GM18873 (cell line): Measurements from ENCODE around the gene PSD.
A peak's percentile ranks its signal among the peaks of the same experiment; 100 is the strongest.
"Not testable (repeated sequence)": the region's sequence is repeated elsewhere in the genome, so short reads cannot be mapped to it uniquely, and the experiment has no call there.

Source experiments
- ATAC-seq: cut with Tn5 transposase; IDR thresholded peaks from one replicate; pipeline ENCODE4 v1.9.1; 2021; ENCODE audit warnings: mild to moderate bottlenecking, moderate library complexity, moderate number of reproducible peaks; ENCODE audit not compliant: unreplicated experiment, low FRiP score

The PSD gene

DNA sequence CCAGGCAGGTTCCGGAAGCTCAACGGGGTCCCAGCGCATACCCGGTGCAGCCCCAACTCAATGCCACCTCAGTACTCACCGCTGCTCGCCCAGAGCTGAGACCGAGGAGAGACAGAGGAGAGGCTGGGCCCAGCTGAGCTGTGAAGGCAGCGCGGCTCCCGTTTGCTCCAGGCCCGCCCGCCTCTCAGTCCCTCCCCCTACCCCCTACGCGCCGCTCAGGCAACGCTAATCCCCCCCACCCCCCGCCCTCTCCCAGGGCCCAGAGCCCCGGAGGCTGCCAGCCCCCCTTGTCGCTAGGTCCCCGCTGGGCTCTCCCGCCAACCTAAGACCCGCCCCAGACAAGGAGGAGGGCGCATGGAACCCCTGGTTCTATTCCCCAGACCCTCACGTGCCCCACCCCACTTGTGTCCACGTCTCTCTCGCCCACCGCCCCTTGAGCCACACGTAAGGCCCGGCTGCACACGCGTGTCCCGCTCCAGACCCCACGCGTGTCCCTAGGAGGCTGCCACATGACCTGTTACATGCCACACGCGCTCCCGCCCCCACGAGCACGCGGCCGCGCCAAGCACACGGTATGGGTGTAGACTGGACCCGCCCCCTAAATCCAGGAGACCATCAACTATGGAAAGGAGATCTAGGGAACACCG lies at the start of gene PSD:
TSS of gene PSD (minus strand) at position 164 of the 647 bp plus-strand sequence. CDS start 1,747 bp downstream, outside the sequence.
- ATAC-seq = no peak

DNA sequence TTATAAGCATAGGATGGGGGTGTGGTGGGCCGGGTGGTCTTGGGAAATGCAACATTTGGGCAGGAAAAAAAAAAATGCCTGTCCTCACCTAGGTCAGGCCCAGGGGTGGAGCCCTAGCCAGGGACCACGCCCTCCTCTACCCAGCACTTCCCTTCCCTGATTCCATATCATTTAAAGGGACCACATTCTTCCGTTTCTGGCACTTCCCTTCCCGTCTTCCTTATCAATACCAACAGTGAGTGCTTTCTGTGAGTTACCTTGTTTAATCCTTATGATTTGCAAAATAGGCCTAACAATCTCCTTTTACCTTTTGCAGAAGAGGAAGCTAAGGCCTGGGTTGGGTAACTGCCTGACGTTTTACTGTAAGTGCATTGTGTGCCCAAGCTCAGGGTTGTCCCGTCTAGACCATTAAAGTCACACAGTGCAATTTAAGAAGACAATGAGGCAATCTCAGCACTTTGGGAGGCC lies 49.4 kb upstream of the PSD start:
- ATAC-seq = no peak

DNA sequence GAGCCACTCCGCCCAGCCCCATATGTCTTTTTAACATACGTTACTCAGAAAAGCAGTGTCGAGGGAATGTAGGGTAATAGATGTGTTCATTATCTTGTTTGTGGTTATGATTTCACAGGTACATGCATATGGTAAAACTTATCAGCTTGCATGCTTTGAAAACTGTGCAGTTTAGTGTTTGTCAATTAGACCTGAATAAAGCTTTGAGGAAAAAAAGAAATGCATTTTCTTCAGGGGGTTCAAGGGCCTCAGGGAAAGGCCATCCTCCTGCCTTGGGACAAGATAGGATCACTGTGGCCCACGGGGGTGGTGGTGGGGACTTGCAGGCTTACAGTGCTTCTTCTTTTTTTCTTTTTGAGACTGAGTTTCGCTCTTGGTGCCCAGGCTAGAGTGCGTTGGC lies 48.7 kb upstream of the PSD start:
- ATAC-seq = no peak

DNA sequence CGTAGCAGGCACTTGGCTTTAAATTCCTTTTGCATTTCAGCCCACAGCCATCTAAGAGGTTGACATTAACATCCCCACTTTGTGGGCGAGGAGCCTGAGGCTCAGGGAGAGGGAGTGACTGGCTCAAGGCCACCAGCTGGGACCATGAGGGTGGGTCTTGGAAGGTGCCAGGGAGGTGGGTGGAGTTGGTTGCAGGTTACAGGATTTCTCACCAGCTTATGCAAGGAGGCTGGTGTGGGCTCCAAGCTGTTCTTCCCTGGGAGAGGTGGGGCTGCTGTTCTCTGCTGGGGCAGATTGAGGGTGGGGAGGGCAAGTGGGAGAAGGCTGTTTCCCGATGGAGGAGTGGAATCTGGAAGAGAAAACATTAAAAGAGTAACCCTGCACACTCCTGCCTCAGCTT lies 46.9 kb upstream of the PSD start:
- no peak for ATAC-seq

DNA sequence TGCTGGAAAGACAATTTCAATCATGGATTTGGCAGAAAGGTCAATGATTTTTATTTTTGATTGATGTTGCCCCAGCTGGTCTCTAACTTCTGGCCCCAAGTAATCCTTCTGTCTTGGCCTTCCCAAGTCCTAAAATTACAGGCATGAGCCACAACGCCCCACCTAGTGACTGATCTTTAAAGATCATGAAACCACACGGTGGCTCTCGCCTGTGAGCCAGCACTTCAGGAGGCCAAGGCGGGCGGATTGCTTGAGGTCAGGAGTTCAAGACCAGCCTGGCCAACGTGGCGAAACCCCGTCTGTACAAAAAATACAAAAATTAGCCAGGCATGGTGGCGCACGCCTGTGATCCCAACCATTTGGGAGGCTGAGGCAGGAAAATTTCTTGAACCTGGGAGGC lies 45.4 kb upstream of the PSD start:
- ATAC-seq = no peak

DNA sequence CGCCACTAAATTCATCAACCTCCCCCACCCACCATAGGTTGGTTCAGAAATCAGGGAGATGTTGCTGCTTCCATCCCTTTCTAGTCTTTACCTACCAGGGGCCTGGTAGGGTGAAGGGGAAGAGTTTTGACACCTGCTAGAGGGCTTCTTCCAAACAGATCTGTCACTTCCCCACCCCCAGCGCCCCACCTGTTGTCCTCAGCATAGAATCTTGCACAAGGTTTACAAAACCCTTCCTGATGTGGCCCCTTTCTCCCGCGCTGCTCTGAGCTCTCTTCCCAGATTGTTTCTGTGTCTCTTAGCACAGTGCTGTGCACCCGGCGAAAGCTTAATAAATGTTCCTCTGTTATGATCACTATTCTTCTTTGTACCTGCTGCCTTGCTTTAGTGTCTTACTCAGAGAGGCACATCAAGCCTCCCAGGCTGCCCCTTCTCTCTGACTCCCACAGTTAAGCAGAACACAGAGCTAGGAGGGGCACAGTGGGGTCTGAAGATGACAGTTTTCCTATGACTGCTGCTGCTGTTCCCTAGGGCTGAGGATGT lies 44.0 kb upstream of the PSD start:
- ATAC-seq = no peak

DNA sequence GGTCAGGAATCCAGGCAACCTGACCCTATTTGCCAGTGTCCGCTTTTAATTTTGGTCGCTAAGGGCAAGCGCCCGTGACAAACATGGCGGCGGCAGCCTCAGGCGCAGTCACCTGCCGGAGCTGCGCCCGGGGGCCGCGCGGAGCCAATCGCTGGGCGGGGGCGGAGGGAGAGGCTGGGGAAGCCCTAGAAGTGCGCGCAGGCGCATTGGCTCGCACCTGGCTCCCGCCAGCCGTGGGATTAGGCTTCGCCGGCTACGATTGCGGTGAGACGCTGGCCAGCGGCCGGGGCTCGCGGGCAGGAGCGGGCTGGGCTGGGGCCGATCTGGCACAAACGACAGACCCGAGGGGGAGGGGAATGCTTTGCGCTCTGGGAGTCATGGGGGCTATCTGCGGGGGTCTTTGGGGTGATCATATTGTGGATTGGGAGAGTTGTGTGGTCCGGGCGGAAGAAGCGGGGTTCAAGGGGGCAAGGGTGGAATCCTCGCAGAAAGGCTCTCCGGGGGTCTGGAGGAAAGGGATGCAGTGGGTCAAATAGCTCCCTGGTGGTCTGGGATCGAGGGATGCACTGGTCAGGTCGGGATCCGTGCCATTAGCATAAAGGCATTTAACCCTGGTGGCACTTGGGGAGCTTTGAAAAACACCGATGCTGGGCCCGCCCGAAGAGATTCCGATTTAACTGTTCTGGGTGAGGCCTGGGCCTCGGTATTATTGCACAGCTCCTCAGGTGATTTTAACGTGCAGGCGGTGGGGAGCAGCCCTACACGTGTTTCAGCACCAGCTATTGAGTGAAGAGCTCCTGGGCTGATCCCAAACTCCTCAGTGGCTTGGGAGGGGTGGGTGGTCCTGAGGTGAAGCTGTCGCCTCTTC lies 42.8 kb upstream of the PSD start:
- ATAC-seq = no peak

DNA sequence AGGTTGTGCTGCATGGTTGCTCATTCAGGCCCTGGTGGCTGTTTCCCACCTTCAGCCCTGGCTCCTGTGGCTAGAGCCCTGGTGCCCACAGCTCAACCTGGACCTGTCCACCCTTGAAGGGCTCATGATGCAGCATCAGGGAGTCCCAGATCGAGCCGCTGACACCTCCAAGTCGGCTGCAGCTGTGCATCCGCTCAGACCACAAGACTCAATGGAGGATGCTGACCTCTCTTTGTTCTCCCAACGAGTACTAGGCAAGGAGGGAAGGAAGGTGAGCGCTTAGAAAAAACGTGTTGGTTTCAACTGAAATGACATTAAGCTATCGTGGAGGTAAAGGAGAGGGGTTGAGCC lies 42.2 kb upstream of the PSD start:
- ATAC-seq = no peak

DNA sequence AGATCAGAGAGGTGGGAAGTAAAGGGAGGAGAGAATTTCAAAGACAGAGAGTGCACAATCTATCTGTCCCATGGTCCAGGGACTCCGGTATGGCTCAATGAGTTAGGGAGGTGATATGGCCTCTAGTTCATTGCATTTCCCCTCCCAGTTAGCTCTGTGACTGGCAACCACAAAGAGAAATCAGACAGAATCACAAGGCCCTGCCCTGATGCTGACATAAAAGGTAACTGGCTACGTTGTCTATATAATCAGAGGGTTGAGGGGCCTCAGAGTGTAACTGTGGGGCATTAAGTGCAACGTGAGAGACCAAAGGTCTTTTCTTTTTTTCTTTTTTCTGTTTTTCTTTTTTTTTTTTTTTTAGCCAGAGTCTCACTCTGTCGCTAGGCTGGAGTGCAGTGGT lies 40.1 kb upstream of the PSD start:
- no peak for ATAC-seq

DNA sequence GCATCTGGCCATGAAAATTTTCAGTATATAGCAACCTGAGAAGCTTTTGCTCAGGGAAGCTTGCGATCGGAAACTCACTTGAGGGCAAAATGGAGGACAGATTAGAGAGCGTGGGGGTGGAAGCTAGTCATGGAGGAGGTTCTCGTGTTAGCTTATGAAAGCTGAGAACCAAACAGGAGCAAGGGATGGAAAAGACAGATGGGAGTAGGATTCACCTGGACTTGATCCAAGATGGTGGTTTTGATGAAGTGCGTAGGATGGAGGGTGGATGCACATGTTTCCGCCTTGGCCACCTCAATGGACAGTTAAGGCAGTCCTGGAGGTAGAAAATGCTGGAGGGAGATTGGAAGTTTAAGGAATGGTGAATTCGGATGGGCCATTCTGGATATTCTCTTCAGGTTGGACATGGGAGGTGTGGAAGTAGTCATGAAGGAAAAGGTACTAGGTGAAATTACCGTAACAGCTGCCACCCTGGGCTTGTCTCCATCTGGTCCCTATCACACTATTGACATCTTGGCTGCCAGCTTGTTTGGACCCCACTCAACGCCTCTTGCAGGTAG lies 39.1 kb upstream of the PSD start:
- no peak for ATAC-seq

DNA sequence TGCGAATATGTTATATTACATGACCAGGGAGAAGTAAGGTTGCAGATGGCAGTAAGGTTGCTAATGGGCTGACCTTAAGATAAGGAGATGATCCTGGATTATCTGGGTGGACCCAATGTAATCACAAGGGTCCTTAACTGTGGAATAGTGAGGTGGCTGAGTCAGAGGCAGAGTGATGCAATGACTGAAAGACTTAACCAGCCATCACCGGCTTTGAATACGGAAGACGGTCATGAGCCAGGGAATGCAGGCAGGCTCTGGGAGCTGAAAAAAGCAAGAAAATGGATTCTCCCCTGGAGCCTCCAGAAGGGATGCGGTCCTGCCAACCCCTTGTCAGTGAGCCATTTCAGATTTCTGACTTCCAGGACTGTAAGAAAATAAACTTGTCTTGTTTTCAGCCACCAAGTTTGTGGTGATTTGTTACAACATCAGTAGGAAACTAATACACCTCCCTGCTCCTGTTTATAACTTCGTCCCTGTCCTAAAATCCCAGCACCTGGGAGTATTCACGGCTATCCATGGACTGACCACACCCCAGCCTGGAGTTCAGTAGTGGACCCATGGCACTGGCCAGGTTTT lies 37.4 kb upstream of the PSD start:
- no peak for ATAC-seq

DNA sequence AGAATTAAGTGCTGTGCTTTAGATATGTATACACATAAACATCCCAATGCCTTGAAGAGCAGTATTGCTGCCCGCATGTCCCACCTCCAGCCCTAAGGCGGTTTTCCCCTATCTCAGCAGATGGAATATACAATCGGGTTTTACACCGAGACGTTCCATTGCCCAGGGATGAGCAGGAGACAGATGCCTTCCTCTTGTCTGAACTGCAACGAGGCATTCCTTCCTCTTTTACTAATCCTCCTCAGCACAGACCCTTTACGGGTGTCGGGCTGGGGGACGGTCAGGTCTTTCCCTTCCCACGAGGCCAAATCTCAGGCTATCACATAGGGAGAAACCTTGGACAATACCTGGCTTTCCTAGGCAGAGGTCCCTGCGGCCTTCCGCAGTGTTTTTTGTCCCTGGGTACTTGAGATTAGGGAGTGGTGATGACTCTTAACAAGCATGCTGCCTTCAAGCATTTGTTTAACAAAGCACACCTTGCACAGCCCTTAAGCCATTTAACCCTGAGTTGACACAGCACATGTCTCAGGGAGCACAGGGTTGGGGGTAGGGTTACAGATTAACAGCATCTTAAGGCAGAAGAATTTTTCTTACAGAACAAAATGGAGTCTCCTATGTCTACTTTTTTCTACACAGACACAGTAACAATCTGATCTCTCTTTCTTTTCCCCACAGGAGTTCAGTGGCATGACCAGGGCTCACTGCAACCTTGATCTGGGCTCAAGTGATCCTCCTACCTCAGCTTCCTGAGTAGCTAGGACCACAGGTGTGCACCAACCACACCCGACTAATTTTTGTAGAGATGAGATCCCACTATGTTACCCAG lies 36.3 kb upstream of the PSD start:
- ATAC-seq = not testable (repeated sequence)

DNA sequence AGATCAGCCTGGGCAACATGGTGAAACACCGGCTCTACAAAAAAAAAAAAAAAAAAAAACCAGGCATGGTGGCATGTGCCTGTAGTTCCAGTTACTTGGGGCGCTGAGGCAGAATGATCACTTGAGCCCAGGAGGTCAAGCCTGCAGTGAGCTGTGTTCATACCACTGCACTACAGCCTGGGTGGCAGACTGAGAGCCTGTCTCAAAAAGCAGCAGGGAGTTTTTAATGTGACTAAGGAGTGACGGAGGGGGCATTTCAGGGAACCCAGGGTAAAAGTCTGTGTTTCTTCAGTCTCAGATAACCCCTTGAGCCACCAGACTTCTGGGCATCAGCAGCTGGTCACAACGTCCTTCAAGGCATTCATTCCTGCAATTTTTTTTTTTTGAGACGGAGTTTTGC lies 34.9 kb upstream of the PSD start:
- no peak for ATAC-seq

DNA sequence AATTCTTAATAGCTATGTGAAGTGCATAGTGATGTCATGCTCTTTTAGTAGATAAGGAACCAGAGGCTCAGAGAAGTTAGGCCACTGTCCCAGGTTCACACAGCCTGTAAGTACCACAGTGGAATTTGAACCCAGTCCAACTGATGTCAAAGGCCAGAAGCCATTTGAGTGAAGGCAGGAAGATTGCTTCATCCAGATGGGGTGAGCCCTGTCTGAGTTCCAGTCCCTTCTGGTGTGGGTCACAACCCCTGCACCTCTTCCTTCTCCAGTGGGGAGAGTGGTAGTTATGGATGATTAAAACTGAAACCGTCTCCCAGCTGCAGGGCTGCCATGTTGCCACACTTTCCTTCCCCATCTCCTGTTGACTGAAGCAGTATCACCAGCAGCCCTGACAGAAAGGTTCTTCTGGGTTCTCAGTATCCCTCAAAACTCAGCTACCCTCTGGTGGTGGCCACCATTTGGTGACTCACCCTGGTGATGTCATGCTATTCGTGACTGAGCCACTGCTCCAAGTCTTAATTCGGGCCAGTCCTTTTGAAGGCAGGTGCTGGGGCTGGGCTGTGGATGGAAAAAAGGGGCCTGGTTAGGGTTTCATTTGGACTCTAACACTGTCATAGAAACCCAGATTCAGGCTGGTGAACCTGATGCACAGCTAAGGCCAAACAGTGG lies 34.2 kb upstream of the PSD start:
- ATAC-seq = no peak

DNA sequence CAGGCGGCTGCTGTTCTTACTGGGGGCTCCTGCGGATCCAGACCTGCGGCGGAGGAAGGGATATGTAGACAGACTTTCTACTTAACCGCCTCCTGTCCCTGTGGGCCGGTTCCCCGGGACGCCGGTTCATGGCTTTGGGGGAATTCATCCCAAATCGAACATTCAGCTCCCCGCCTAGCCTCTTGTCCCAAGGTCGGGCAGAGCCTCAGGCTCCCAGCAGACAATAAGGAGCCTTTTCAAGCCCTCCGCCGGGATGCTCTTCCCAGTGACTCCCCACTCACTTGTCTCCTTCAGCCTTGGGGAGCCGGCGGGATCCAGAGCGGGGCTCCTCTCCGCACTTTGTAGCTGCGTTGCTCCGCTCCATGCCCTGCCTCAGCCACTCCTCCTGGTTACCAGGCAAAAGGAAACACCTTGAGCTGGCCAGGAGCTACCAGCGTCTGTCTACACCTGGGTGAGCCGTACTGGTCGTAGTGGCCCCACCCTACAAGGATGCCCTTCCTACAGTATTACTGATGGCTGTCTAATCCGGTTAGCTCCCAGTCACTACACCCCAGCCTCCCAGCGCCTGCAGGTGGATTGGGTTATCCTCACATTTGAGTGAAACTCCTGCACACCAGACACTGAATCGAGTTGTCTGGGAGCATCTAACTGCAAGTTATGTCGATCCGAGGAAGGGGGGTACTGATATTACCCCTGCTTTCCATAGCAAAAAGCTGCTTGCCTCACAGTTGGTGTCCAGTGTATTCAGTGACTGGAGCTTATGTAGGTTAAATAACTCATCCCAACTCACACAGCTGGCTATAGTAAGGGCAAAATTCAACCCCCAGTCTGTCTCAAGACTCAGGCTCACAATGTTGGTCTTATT lies 32.8 kb upstream of the PSD start, which contains the start of gene C10orf95:
TSS of gene C10orf95 (minus strand) at position 439 of the 865 bp plus-strand sequence. CDS start 450 bp downstream, outside the sequence.
- ATAC-seq = no peak

DNA sequence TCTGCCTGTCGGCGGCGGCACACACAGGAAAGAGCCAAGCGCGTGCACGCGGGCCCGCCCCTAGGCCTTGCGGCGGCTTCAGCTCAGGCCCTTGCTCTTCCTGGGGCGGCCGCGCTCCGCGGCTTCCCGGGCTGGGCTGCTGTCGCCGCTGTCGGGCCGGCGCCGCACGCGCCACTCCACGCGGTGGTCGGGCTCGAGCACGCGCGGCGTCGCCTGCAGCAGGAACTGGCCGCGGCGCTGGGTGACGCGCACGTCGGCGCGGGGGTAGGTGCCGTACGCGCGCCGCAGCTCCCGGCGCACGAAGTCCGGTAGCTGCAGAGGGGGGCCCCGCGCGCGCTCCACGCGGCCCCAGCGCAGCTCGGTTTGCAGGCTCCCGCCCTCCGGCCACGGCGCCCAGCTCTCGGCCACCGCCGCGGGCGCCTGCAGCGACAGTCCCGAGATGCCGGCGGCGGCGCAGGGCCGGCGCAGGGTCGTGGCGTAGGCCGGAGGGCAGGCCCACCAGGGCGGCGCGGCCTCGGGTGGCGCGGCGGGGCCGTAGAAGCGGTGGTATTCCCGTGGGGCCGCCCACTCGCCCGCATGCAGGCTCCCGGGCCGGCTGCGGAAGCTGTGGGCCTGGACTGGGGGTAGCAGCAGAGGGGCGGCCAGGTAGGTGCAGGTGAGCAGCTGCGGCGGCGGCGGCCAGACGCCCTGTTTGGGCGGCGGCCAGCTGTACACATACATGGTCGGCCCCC lies 32.0 kb upstream of the PSD start:
- ATAC-seq = peak; percentile 53

DNA sequence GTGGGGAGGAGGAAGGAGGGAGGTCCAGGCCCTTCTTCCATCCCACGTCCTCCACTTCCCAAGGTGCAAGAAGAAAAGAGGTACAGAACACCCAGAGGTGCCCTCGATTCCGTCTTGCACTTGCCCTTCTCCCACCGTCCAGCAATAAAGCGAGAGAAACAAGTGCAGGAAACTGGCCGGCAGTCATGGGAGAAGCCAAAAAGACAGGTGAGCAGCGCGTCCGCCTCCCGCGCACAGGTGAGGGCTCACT lies 31.5 kb upstream of the PSD start:
- peak; percentile 27 for ATAC-seq
